ENCODE results near the gene C8B.

The C8B gene

GRCh38 chr1:56901716-56902115, 64.1 kb downstream of the C8B start:
- H3K79me2 ChIP-seq (ENCODE audit: control insufficient read depth, insufficient read depth, low read length, unreplicated experiment), result no peaks in the 10 kb centered on the region
- H3K27me3 ChIP-seq (ENCODE audit: insufficient read depth, low read length), result no peaks in the 10 kb centered on the region
- no peaks in the 10 kb centered on the region for H3K36me3 ChIP-seq (ENCODE audit: insufficient read depth, low read length)
- no peak overlapping the region for H3K27ac ChIP-seq (ENCODE audit: low read depth, low read length)
- no peak overlapping the region for H3K4me3 ChIP-seq (ENCODE audit: low read depth, low read length)
- H3K4me1 ChIP-seq (ENCODE audit: control insufficient read depth, insufficient read depth, low read length, unreplicated experiment), result peaks cover 5% of the 10 kb centered on the region
- H2AFZ ChIP-seq (ENCODE audit: low read length, unreplicated experiment), result no peak overlapping the region

GRCh38 chr1:56898879-56899278, 66.9 kb downstream of the C8B start:
- H3K36me3 ChIP-seq (ENCODE audit: insufficient read depth, low read length), result no peaks in the 10 kb centered on the region
- no peak overlapping the region for H3K4me3 ChIP-seq (ENCODE audit: low read depth, low read length)
- H2AFZ ChIP-seq (ENCODE audit: low read length, unreplicated experiment), result no peak overlapping the region
- H3K27me3 ChIP-seq (ENCODE audit: insufficient read depth, low read length), result no peaks in the 10 kb centered on the region
- peaks cover 5% of the 10 kb centered on the region for H3K4me1 ChIP-seq (ENCODE audit: control insufficient read depth, insufficient read depth, low read length, unreplicated experiment)
- H3K79me2 ChIP-seq (ENCODE audit: control insufficient read depth, insufficient read depth, low read length, unreplicated experiment), result no peaks in the 10 kb centered on the region
- H3K27ac ChIP-seq (ENCODE audit: low read depth, low read length), result no peak overlapping the region

GRCh38 chr1:56898005-56898373, 67.8 kb downstream of the C8B start:
- Histone ChIP-seq H3K79me2 (ENCODE audit: control insufficient read depth, insufficient read depth, low read length, unreplicated experiment) (no peaks in the 10 kb centered on the region), H3K27ac (ENCODE audit: low read depth, low read length) (no peak overlapping the region)

GRCh38 chr1:56897150-56898004, 68.4 kb downstream of the C8B start:
- no peaks in the 10 kb centered on the region for H3K79me2 ChIP-seq (ENCODE audit: control insufficient read depth, insufficient read depth, low read length, unreplicated experiment)
- no peaks in the 10 kb centered on the region for H3K36me3 ChIP-seq (ENCODE audit: insufficient read depth, low read length)
- H3K27me3 ChIP-seq (ENCODE audit: insufficient read depth, low read length), result no peaks in the 10 kb centered on the region
- H2AFZ ChIP-seq (ENCODE audit: low read length, unreplicated experiment), result no peak overlapping the region
- H3K27ac ChIP-seq (ENCODE audit: low read depth, low read length), result peak overlapping the region; percentile 45; the same call in 1 of the 2 replicates
- peaks cover 5% of the 10 kb centered on the region for H3K4me1 ChIP-seq (ENCODE audit: control insufficient read depth, insufficient read depth, low read length, unreplicated experiment)
- H3K4me3 ChIP-seq (ENCODE audit: low read depth, low read length), result no peak overlapping the region

More at GRCh38 chr1:56898005-56898373, 67.8 kb downstream of the C8B start:
- peaks cover 5% of the 10 kb centered on the region for H3K4me1 ChIP-seq (ENCODE audit: control insufficient read depth, insufficient read depth, low read length, unreplicated experiment)
- H3K36me3 ChIP-seq (ENCODE audit: insufficient read depth, low read length), result no peaks in the 10 kb centered on the region
- no peak overlapping the region for H2AFZ ChIP-seq (ENCODE audit: low read length, unreplicated experiment)
- no peak overlapping the region for H3K4me3 ChIP-seq (ENCODE audit: low read depth, low read length)
- no peaks in the 10 kb centered on the region for H3K27me3 ChIP-seq (ENCODE audit: insufficient read depth, low read length)

- Histone ChIP-seq H3K27ac (ENCODE audit: low read depth, low read length) (no peak overlapping the region), H3K4me3 (ENCODE audit: low read depth, low read length) (no peak overlapping the region), H2AFZ (ENCODE audit: low read length, unreplicated experiment) (no peak overlapping the region), H3K36me3 (ENCODE audit: insufficient read depth, low read length) (no peaks in the 10 kb centered on the region), H3K27me3 (ENCODE audit: insufficient read depth, low read length) (no peaks in the 10 kb centered on the region; the same call in 1 of the 2 replicates), H3K4me1 (ENCODE audit: control insufficient read depth, insufficient read depth, low read length, unreplicated experiment) (peaks cover 5% of the 10 kb centered on the region), H3K79me2 (ENCODE audit: control insufficient read depth, insufficient read depth, low read length, unreplicated experiment) (no peaks in the 10 kb centered on the region)
Observed at GRCh38 chr1:56894014-56894413, 71.8 kb downstream of the C8B start.

GRCh38 chr1:56890229-56890628, 75.6 kb downstream of the C8B start:
- Histone ChIP-seq H3K36me3 (ENCODE audit: insufficient read depth, low read length) (no peaks in the 10 kb centered on the region), H3K27ac (ENCODE audit: low read depth, low read length) (no peak overlapping the region), H2AFZ (ENCODE audit: low read length, unreplicated experiment) (no peak overlapping the region), H3K27me3 (ENCODE audit: insufficient read depth, low read length) (no peaks in the 10 kb centered on the region; the same call in 1 of the 2 replicates), H3K79me2 (ENCODE audit: control insufficient read depth, insufficient read depth, low read length, unreplicated experiment) (no peaks in the 10 kb centered on the region), H3K4me1 (ENCODE audit: control insufficient read depth, insufficient read depth, low read length, unreplicated experiment) (no peaks in the 10 kb centered on the region), H3K4me3 (ENCODE audit: low read depth, low read length) (no peak overlapping the region)

GRCh38 chr1:56881417-56881816, 84.4 kb downstream of the C8B start:
- no peaks in the 10 kb centered on the region for H3K4me1 ChIP-seq (ENCODE audit: control insufficient read depth, insufficient read depth, low read length, unreplicated experiment)

GRCh38 chr1:56880774-56881173, 85.0 kb downstream of the C8B start:
- H3K79me2 ChIP-seq (ENCODE audit: control insufficient read depth, insufficient read depth, low read length, unreplicated experiment), result no peaks in the 10 kb centered on the region
- no peak overlapping the region for H3K4me3 ChIP-seq (ENCODE audit: low read depth, low read length)
- no peak overlapping the region for H3K27ac ChIP-seq (ENCODE audit: low read depth, low read length)
- H2AFZ ChIP-seq (ENCODE audit: low read length, unreplicated experiment), result no peak overlapping the region
- H3K36me3 ChIP-seq (ENCODE audit: insufficient read depth, low read length), result no peaks in the 10 kb centered on the region
- H3K4me1 ChIP-seq (ENCODE audit: control insufficient read depth, insufficient read depth, low read length, unreplicated experiment), result no peaks in the 10 kb centered on the region
- H3K27me3 ChIP-seq (ENCODE audit: insufficient read depth, low read length), result no peaks in the 10 kb centered on the region

More at GRCh38 chr1:56881417-56881816, 84.4 kb downstream of the C8B start:
- Histone ChIP-seq H3K27ac (ENCODE audit: low read depth, low read length) (no peak overlapping the region), H3K79me2 (ENCODE audit: control insufficient read depth, insufficient read depth, low read length, unreplicated experiment) (no peaks in the 10 kb centered on the region), H3K4me3 (ENCODE audit: low read depth, low read length) (no peak overlapping the region), H3K36me3 (ENCODE audit: insufficient read depth, low read length) (no peaks in the 10 kb centered on the region), H2AFZ (ENCODE audit: low read length, unreplicated experiment) (no peak overlapping the region), H3K27me3 (ENCODE audit: insufficient read depth, low read length) (no peaks in the 10 kb centered on the region)
